GM18951 (cell line): ENCODE measurements around the gene TAPBP.
"Not testable (repeated sequence)": the region's sequence is repeated elsewhere in the genome, so short reads cannot be mapped to it uniquely, and the experiment has no call there.

ENCODE experiments used
- POLR2A ChIP-seq: IDR thresholded peaks from 4 replicates; pipeline ENCODE4 v1.6.1; 2011; ENCODE audit warnings: mild to moderate bottlenecking; ENCODE audit not compliant: insufficient read length, insufficient read depth; ENCODE audit errors: extremely low read depth
- in situ Hi-C: fragments of 300-500 bp; cut with MboI; formaldehyde crosslinking; loops from one replicate; pipeline ENCODE4 v1.12.0; 2022; ENCODE audit warnings: low sequenced_read_pairs, mixed read lengths, inconsistent platforms; ENCODE audit not compliant: unreplicated experiment

The TAPBP gene

DNA sequence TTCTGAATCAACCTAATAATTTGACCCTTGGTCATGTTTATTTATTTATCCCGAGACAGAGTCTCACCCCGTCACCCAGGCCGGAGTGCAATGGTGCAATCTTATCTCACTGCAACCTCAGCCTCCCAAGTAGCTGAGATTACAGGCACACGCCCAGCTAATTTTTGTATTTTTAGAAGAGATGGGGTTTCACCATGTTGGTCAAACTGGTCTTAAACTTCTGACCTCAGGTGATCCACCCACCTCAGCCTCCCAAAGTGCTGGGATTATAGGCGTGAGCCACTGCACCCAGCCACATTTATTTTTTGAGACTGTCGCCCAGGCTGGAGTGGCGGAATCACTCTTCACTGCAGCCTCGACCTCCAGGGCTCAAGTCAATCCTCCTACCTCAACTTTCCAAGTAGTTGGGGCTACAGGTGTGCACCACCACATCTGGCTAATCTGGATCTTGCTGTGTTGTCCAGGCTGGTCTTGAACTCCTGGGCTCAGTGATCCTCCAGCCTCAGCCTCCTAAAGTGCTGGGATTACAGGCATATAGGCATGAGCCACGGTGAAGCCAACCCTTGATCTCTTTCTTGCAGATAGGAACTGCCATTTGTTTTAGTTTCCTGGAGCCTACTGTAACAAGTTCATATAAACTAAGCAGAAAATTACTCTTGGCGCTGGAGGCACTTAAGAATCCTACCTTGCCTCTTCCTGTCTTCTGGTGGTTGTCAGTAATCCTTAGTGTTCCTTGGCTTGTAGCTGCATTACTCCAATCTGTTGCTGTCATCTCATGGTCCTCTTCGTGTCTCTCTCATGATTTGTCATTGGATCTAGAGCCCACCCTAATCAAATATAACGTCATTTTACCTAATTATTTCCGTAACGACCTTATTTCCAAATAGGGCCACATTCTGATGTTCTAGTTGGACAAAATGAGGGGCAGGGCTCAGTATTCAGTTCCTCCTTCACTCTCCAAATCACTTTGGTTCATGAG is 39.7 kb downstream of the TAPBP start:
- TF ChIP-seq POLR2A = peak; percentile 39
- in situ Hi-C loops = no loop called here

GRCh38 chr6:33273129-33273923 is 40.6 kb downstream of the TAPBP start:
- in situ Hi-C loops = no loop called here
- no peak for TF ChIP-seq POLR2A

DNA sequence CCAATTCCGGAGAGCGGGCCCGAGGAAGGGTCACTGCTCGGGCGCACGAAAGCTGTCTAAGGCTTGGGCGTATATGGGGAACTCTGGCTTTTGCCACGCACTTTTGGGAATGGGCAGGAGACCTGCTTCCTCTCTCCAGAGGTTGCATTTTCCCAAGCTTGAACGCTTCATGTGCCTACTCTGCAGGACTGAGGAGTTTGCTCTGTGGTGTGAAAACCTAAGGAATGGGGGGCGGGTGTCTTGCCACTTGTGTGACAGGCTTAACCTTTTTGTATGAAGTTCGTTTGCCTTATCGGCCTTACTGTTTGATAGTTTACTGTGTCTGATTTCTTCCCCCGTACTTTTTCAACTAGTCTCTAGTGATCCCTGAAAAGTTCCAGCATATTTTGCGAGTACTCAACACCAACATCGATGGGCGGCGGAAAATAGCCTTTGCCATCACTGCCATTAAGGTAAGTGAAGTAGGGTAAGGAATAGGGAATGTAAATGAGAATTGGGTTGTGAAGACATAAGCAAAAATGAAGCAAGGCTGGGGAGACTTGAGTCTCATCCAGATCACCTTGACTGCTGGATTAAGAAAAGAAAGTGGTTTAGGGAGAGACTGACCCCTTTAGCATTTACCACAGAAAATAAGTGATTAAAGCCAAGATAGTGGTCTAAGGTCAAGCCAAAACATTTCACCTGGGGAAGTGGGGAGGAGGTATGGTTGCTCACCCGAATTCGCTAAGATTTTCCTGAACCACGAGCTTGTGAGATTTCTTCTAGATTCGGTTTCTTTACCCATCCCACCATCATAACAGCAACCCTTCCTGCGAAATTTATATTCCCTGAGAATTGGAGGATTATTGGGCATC is 41.4 kb downstream of the TAPBP start:
- TF ChIP-seq POLR2A = no peak
- in situ Hi-C loops = no loop called here

DNA sequence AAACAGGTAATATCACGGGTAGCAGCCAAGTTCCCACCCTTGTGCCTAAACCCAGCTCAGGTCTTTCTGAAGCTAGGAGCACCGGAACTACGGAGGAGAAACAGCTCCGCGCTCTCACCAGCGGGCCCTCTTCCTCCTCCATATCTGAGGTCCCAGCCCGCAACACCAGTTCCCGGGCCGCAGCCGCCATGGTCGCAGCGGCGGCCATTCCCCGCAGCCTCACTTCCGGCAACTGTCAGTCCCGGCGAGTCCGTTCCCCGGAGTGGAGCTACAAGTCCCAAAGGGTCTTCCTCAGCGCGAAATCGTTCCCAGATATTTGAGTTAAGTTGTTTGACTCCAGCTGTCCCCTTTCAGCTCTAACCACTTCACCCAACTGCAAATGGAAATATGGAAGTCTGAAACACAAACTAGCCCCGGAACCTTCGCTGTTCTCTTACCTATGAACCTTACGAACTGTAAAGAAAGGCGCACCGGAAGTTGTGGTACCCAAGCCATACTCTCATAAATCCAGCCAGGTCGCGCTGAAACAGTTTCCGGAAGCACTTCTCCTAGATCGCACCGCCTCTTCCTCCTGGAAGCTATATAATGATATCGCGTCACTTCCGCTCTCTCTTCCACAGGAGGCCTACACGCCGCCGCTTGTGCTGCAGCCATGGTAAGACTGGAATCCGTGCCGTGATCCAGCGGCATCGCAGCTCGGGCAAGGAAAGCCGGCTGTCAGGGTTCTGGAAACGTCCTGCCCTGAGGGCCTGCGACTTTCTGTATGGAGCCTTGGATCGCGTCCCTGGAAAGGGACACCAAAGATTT is 42.2 kb downstream of the TAPBP start, which contains the start of the genes RPS18 and VPS52:
TSS of gene RPS18 (plus strand) at position 608 of the 807 bp plus-strand sequence. CDS start at position 653, 45 bp downstream.
TSS of gene VPS52 (minus strand) at position 409 of the 807 bp plus-strand sequence. CDS start at position 208, 201 bp downstream.
- in situ Hi-C loops = no loop called here
- peak; percentile 98 for TF ChIP-seq POLR2A

DNA sequence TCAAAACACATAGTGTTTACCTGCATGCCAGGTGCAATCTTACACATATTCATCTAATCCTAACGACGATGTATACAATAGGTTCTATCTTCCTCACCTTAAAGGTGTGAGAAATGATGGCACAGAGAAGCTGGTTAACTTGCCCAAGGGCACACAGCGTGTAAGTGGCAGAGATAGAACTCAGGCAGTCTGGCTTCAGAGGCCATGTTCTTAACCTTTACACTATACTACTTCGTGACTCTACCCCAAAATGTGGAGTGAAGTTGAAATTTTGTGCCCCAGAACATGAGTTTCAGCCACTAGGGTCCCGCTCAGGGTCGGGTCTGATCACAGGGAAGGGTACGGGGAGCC is 42.8 kb downstream of the TAPBP start:
- in situ Hi-C loops = no loop called here
- TF ChIP-seq POLR2A = no peak

DNA sequence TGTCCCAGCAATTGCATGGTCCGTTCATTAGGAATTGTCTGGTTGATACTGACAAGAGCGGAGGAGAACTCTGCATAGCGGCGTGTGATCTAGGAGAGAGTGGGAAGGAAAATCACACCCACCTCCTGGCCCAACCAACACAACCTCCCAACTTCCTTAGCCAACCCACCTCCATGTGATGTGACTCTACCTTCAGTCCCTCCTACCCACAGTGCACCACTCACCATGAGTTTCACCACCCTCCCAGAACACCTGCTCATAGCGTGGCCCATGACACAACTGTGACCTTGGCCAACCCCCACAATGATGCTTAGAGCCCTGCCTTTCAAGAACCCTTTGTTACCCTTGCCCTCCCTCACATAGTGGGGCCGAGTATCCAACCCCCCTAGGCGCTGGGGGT is 49.9 kb downstream of the TAPBP start:
- in situ Hi-C loops = no loop called here

GRCh38 chr6:33262490-33262889 is 51.4 kb downstream of the TAPBP start:
- in situ Hi-C loops = not testable (repeated sequence)

More for the DNA sequence above, 49.9 kb downstream of the TAPBP start:
- TF ChIP-seq POLR2A = no peak

DNA sequence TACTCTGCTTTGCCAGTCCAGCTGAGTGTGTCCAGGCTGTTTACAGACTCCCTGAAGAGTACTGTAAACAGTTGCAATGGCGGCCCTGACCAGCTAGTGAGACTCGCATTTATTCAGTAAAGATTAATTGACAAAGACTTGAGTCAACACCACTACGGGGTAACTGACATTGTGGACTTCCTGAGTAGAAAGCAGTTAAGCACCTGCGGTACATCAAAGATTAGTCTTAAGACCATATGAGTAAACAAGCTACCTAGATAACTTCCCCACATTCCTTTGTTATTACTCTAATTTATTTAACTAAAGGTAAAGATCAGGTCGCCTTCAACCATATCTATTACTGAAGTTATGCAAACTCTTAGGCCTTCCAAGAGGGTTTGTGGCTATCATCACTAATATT is 54.8 kb downstream of the TAPBP start:
- TF ChIP-seq POLR2A = no peak
- in situ Hi-C loops = no loop called here

DNA sequence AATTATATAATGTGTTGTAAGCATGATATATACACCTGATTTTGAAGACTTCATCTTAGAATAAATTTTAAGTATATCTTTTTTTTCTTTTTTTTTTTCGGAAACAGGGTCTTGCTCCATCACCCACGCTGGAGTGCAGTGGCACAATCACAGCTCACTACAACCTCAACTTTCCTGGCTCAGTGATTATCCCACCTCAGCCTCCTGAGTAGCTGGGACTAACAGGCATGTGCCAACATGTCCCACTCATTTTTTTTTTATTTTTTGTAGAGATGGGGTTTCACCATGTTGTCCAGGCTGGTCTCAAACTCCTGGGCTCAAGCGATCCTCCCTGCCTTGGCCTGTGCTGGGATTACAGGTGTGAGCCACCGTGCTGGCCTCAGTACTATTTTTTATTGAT is 59.3 kb downstream of the TAPBP start:
- no peak for TF ChIP-seq POLR2A
- in situ Hi-C loops = loop anchor here (5.0 kb wide), 1 partner anchor 92 kb away; no protein-coding TSS in a partner anchor

- in situ Hi-C loops = loop anchor here (5.0 kb wide), 1 partner anchor 90 kb away; no protein-coding TSS in a partner anchor
- no peak for TF ChIP-seq POLR2A
These were observed 61.1 kb downstream of the TAPBP start for GRCh38 chr6:33252759-33253158.

- in situ Hi-C loops = loop anchor here (5.0 kb wide), 1 partner anchor 89 kb away; no protein-coding TSS in a partner anchor
- TF ChIP-seq POLR2A = no peak
These were observed 62.4 kb downstream of the TAPBP start for GRCh38 chr6:33251395-33252012.

GRCh38 chr6:33250731-33251130 is 63.1 kb downstream of the TAPBP start:
- in situ Hi-C loops = loop anchor here (5.0 kb wide), 1 partner anchor 88 kb away; no protein-coding TSS in a partner anchor
- TF ChIP-seq POLR2A = no peak
